HEK293 (cell line): ENCODE measurements around the gene BEND7.

ENCODE experiments used
- INSM2 ChIP-seq: fragments of 450-650 bp; formaldehyde crosslinking; IDR thresholded peaks from 2 replicates; pipeline ENCODE4 v1.5.1; 2016; ENCODE audit warnings: missing biosample characterization, missing genetic modification characterization
- KLF9 ChIP-seq: fragments of 450-650 bp; formaldehyde crosslinking; IDR thresholded peaks from 2 replicates; pipeline ENCODE4 v1.5.1; 2016; ENCODE audit warnings: missing biosample characterization, missing genetic modification characterization, low read depth
- ZBTB17 ChIP-seq: fragments of 450-650 bp; formaldehyde crosslinking; IDR thresholded peaks from 2 replicates; pipeline ENCODE4 v1.5.1; 2016; ENCODE audit warnings: missing biosample characterization, missing genetic modification characterization
- ZFP69B ChIP-seq: fragments of 450-650 bp; formaldehyde crosslinking; IDR thresholded peaks from 2 replicates; pipeline ENCODE4 v1.5.1; 2016; ENCODE audit warnings: missing biosample characterization, missing genetic modification characterization
- ZNF121 ChIP-seq: fragments of 450-650 bp; formaldehyde crosslinking; IDR thresholded peaks from 2 replicates; pipeline ENCODE4 v1.5.1; 2016; ENCODE audit warnings: missing biosample characterization, missing genetic modification characterization
- ZNF501 ChIP-seq: fragments of 450-650 bp; formaldehyde crosslinking; IDR thresholded peaks from 2 replicates; pipeline ENCODE4 v1.5.1; 2016; ENCODE audit warnings: missing biosample characterization, missing genetic modification characterization
- ZNF544 ChIP-seq: fragments of 450-650 bp; formaldehyde crosslinking; IDR thresholded peaks from 2 replicates; pipeline ENCODE4 v1.5.0; 2017; ENCODE audit warnings: missing biosample characterization, missing genetic modification characterization
- ZNF560 ChIP-seq: fragments of 450-650 bp; formaldehyde crosslinking; IDR thresholded peaks from 2 replicates; pipeline ENCODE4 v1.5.1; 2017; ENCODE audit warnings: missing biosample characterization, missing genetic modification characterization, borderline replicate concordance
- ZNF596 ChIP-seq: fragments of 450-650 bp; IDR thresholded peaks from 2 replicates; pipeline ENCODE4 v1.5.0; 2018; ENCODE audit warnings: missing biosample characterization, mild to moderate bottlenecking, missing genetic modification characterization, moderate library complexity
- ZNF747 ChIP-seq: fragments of 450-650 bp; formaldehyde crosslinking; IDR thresholded peaks from 2 replicates; pipeline ENCODE4 v1.5.1; 2016; ENCODE audit warnings: missing biosample characterization, missing genetic modification characterization
- ZNF777 ChIP-seq: fragments of 450-650 bp; formaldehyde crosslinking; IDR thresholded peaks from 2 replicates; pipeline ENCODE4 v1.5.1; 2017; ENCODE audit warnings: missing biosample characterization, missing genetic modification characterization, borderline replicate concordance
- ZSCAN30 ChIP-seq: fragments of 450-650 bp; IDR thresholded peaks from 2 replicates; pipeline ENCODE4 v1.5.1; 2018; ENCODE audit warnings: missing biosample characterization, mild to moderate bottlenecking, missing genetic modification characterization, moderate library complexity
- TF ChIP-seq, protein P1 (sequence below): fragments of 450-650 bp; formaldehyde crosslinking; IDR thresholded peaks from 2 replicates; pipeline ENCODE4 v1.5.1; 2016; ENCODE audit warnings: missing biosample characterization, missing genetic modification characterization
- TF ChIP-seq, protein P2 (sequence below): fragments of 450-650 bp; formaldehyde crosslinking; IDR thresholded peaks from 2 replicates; pipeline ENCODE4 v1.5.1; 2017; ENCODE audit warnings: missing biosample characterization, missing genetic modification characterization

GRCh38 chr10:13462551-13462950 lies 66.3 kb downstream of the BEND7 start:
- TF ChIP-seq ZNF121 (tag by site-specific recombination) (no peak), INSM2 (no peak), ZSCAN30 (no peak), ZNF596 (tag by site-specific recombination) (no peak), ZFP69B (no peak), ZNF777 (tag by site-specific recombination) (no peak), KLF9 (tag by site-specific recombination) (no peak), ZNF501 (tag by site-specific recombination) (no peak), ZNF544 (tag by site-specific recombination) (no peak), ZNF747 (tag by site-specific recombination) (no peak), ZBTB17 (tag by site-specific recombination) (no peak), ZNF560 (no peak)
- TF ChIP-seq, protein P1, sequence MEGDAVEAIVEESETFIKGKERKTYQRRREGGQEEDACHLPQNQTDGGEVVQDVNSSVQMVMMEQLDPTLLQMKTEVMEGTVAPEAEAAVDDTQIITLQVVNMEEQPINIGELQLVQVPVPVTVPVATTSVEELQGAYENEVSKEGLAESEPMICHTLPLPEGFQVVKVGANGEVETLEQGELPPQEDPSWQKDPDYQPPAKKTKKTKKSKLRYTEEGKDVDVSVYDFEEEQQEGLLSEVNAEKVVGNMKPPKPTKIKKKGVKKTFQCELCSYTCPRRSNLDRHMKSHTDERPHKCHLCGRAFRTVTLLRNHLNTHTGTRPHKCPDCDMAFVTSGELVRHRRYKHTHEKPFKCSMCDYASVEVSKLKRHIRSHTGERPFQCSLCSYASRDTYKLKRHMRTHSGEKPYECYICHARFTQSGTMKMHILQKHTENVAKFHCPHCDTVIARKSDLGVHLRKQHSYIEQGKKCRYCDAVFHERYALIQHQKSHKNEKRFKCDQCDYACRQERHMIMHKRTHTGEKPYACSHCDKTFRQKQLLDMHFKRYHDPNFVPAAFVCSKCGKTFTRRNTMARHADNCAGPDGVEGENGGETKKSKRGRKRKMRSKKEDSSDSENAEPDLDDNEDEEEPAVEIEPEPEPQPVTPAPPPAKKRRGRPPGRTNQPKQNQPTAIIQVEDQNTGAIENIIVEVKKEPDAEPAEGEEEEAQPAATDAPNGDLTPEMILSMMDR (tag by site-specific recombination) = no peak
- TF ChIP-seq, protein P2, sequence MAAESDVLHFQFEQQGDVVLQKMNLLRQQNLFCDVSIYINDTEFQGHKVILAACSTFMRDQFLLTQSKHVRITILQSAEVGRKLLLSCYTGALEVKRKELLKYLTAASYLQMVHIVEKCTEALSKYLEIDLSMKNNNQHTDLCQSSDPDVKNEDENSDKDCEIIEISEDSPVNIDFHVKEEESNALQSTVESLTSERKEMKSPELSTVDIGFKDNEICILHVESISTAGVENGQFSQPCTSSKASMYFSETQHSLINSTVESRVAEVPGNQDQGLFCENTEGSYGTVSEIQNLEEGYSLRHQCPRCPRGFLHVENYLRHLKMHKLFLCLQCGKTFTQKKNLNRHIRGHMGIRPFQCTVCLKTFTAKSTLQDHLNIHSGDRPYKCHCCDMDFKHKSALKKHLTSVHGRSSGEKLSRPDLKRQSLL = no peak
